ENCODE results near the gene MYLK4.

- no peak for TF ChIP-seq CTCF (conservative IDR thresholded peaks at IDR 0.05)
- no peak for TF ChIP-seq EZH2 (IDR thresholded peaks at IDR 0.05; ENCODE audit: low read depth)
Observed at GRCh38 chr6:2777249-2777648, 26.5 kb upstream of the MYLK4 start.
